MCF 10A (cell line): ENCODE results near the gene IL16. TPM values are rescaled to one million over a fixed set of nuclear protein-coding genes. Genes with fewer than 3 reads are reported as not detected.

Source experiments
- BruUV-seq: library from RNA; stranded (reverse); fragments of 400-500 nt; replicated peaks from 2 replicates; lab custom pipeline; 2021; lab: Mats Ljungman, UMichigan
- CTCF ChIA-PET: fragments of 300-600 bp; sonication (Branson Sonifier 250); formaldehyde crosslinking; extraction: SDS; loops from one replicate; lab custom pipeline; 2021; ENCODE audit warnings: antibody characterized with exemption, inconsistent platforms; lab: Yijun Ruan, JAX
- POLR2A ChIA-PET: fragments of 300-600, 350-650 bp; sonication (Branson Sonifier 250); formaldehyde crosslinking; extraction: SDS; loops from one replicate; lab custom pipeline; 2020; ENCODE audit warnings: antibody characterized with exemption, inconsistent platforms; lab: Yijun Ruan, JAX
- DNase-seq: peaks from one replicate; pipeline ENCODE4 v3.0.0-alpha.2; 2018; ENCODE audit not compliant: unreplicated experiment
- H3K27ac Mint-ChIP-seq: one replicate; pipeline ENCODE4 v1.8.0; 2022; ENCODE audit warnings: mild to moderate bottlenecking, low read depth, mixed read lengths; ENCODE audit not compliant: unreplicated experiment
- H3K27me3 Mint-ChIP-seq: one replicate; pipeline ENCODE4 v1.8.0; 2022; ENCODE audit warnings: mixed read lengths; ENCODE audit not compliant: insufficient read depth, unreplicated experiment
- H3K36me3 Mint-ChIP-seq: one replicate; pipeline ENCODE4 v1.8.0; 2022; ENCODE audit warnings: mild to moderate bottlenecking, moderate library complexity, mixed read lengths; ENCODE audit not compliant: insufficient read depth, unreplicated experiment
- H3K4me1 Mint-ChIP-seq: one replicate; pipeline ENCODE4 v1.8.0; 2022; ENCODE audit warnings: mixed read lengths; ENCODE audit not compliant: insufficient read depth, unreplicated experiment
- H3K4me3 Mint-ChIP-seq: one replicate; pipeline ENCODE4 v1.8.0; 2022; ENCODE audit warnings: mild to moderate bottlenecking, moderate library complexity, mixed read lengths; ENCODE audit not compliant: unreplicated experiment
- H3K9me3 Mint-ChIP-seq: one replicate; pipeline ENCODE4 v1.8.0; 2022; ENCODE audit warnings: mixed read lengths; ENCODE audit not compliant: unreplicated experiment
- CTCF ChIP-seq: fragments of 200-600 bp; IDR thresholded peaks from one replicate; pipeline ENCODE4 v1.8.0; 2022; ENCODE audit warnings: antibody characterized with exemption, mild to moderate bottlenecking; ENCODE audit not compliant: unreplicated experiment
- intact Hi-C: fragments of 100-400 bp; cut with micrococcal nuclease; formaldehyde crosslinking; loops from 2 replicates; pipeline ENCODE4 v1.14.1; 2022
- total RNA-seq: library from RNA; stranded (reverse); gene quantifications from 2 replicates; pipeline ENCODE4 v1.2.3, GENCODE V29; 2022

The IL16 gene
- total RNA-seq, 1 experiment from 2014 or later: 0.72 TPM

GRCh38 chr15:81174125-81174791 is 22.4 kb upstream of the IL16 start:
- H3K27me3 Mint-ChIP-seq: no peaks in the 10 kb centered on the region
- no peak overlapping the region for H3K27ac Mint-ChIP-seq
- intact Hi-C loops: no loop called here
- ChIA-PET CTCF (interaction anchor here (1.7 to 2.7 kb wide), 3 partner anchors 14 to 92 kb away, joined by 6 to 12 read pairs (median 9); no protein-coding TSS in a partner anchor), POLR2A (no interaction called here)
- H3K36me3 Mint-ChIP-seq: no peaks in the 10 kb centered on the region
- H3K4me3 Mint-ChIP-seq: no peak overlapping the region
- TF ChIP-seq CTCF: no peak
- no peaks in the 10 kb centered on the region for H3K9me3 Mint-ChIP-seq
- DNase-seq: no peak
- peaks cover 15% of the 10 kb centered on the region for H3K4me1 Mint-ChIP-seq
- BruUV-seq: no TSS peak

- H3K9me3 Mint-ChIP-seq: no peaks in the 10 kb centered on the region
- H3K4me3 Mint-ChIP-seq: no peak overlapping the region
- TF ChIP-seq CTCF: no peak
- no peaks in the 10 kb centered on the region for H3K27me3 Mint-ChIP-seq
- H3K27ac Mint-ChIP-seq: no peak overlapping the region
- DNase-seq: no peak
- BruUV-seq: no TSS peak
- CTCF ChIA-PET: interaction anchor here (0.7 to 2.7 kb wide), 4 partner anchors 15 to 91 kb away, joined by 3 to 12 read pairs (median 8); no protein-coding TSS in a partner anchor
- H3K36me3 Mint-ChIP-seq: no peaks in the 10 kb centered on the region
- POLR2A ChIA-PET: no interaction called here
- intact Hi-C loops: no loop called here
- peaks cover 15% of the 10 kb centered on the region for H3K4me1 Mint-ChIP-seq
These were observed 21.8 kb upstream of the IL16 start for GRCh38 chr15:81174792-81175327.

GRCh38 chr15:81175496-81175895 is 21.2 kb upstream of the IL16 start:
- Mint-ChIP-seq H3K27ac (no peak overlapping the region), H3K4me3 (no peak overlapping the region), H3K4me1 (peaks cover 10% of the 10 kb centered on the region), H3K9me3 (no peaks in the 10 kb centered on the region), H3K36me3 (no peaks in the 10 kb centered on the region), H3K27me3 (no peaks in the 10 kb centered on the region)
- POLR2A ChIA-PET: no interaction called here
- CTCF ChIA-PET: interaction anchor here (0.7 to 2.1 kb wide), 2 partner anchors 15 to 39 kb away, joined by 3 to 9 read pairs; no protein-coding TSS in a partner anchor
- BruUV-seq: no TSS peak
- intact Hi-C loops: no loop called here
- TF ChIP-seq CTCF: no peak
- DNase-seq: no peak

- ChIA-PET CTCF (no interaction called here), POLR2A (no interaction called here)
- Mint-ChIP-seq H3K4me3 (no peak overlapping the region), H3K27me3 (no peaks in the 10 kb centered on the region), H3K4me1 (peaks cover 2% of the 10 kb centered on the region), H3K27ac (no peak overlapping the region), H3K9me3 (no peaks in the 10 kb centered on the region), H3K36me3 (no peaks in the 10 kb centered on the region)
- no TSS peak for BruUV-seq
- intact Hi-C loops: no loop called here
- TF ChIP-seq CTCF: no peak
- no peak for DNase-seq
These were observed 20.3 kb upstream of the IL16 start for GRCh38 chr15:81176291-81176893.
